Measurements from ENCODE around the gene ACBD7. TPM values are rescaled to one million over a fixed set of nuclear protein-coding genes. Genes with fewer than 3 reads are reported as not detected.

ACBD7 gene
- total RNA-seq, 1 donor from 2014 or later, result 1.6 TPM

DNA sequence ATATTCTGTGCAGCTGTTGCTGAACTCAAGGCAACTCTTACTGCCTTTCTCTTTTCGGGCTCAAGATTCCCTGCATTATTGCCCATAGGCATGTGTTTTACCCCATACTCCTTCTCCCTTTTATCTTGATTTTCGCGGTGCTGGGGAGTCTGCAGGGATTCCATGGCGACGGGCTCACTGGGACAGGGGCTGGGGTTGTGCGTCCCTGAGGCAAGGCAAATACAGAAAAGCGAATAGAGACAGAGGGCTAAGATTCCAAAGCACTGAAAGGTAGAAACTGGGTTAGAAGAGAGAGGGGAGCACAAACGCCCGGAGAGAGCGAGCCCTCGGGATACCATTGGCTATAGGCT is 8.1 kb upstream of the ACBD7 start:
- peak overlapping the region; percentile 92 to 95 (median 92) for H3K4me3 ChIP-seq (ENCODE audit: low read length in 3 of 3)
- H3K27me3 ChIP-seq (ENCODE audit: control insufficient read depth in 3 of 3, insufficient read depth in 3 of 3, low read length in 3 of 3), result no peaks in the 10 kb centered on the region
- no peaks in the 10 kb centered on the region for H3K9me3 ChIP-seq (ENCODE audit: control insufficient read depth in 3 of 3, low read length in 3 of 3)
- H3K4me1 ChIP-seq (ENCODE audit: control insufficient read depth in 3 of 3, insufficient read depth in 3 of 3, low read length in 3 of 3), result peaks cover 14 to 17% (median 17%) of the 10 kb centered on the region in 3 donors
- H3K27ac ChIP-seq (ENCODE audit: low read depth, low read length), result peak overlapping the region; percentile 90
- peaks cover 4 to 6% (median 4%) of the 10 kb centered on the region in 3 donors for H3K36me3 ChIP-seq (ENCODE audit: control insufficient read depth in 3 of 3, insufficient read depth in 3 of 3, low read length in 3 of 3)
- peak overlapping the region; percentile 76 to 94 (median 93) for H3K9ac ChIP-seq (ENCODE audit: low read depth in 1 of 3, low read length in 3 of 3)

DNA sequence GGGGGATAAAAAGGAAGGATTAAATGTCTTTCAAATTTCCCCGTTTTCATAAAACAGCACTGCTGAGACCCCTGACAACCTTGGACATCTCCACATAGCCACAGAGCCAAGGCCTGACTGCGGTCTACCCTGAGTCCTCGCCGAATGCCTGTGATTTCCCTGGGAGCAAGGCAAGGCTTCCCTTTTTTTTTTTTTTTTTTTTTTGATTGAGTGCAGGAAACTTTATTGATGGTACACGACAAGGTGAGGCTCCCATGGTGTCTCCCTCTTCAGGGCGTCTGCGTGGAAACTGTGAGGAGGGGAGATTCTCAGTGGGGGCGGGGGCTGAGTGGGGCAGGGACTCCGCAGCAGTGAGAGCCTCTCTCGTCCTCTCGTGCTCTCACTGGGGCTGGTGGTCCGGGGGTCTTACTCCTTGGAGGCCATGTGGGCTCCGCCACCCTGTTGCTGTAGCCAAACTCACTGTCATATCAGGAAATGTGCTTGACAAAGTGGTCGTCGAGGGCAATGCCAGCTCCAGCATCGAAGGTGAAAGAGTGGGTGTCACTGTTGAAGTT is 4.4 kb upstream of the ACBD7 start:
- H3K4me1 ChIP-seq (ENCODE audit: control insufficient read depth in 3 of 3, insufficient read depth in 3 of 3, low read length in 3 of 3), result peaks cover 10 to 17% (median 12%) of the 10 kb centered on the region in 3 donors
- H3K27ac ChIP-seq (ENCODE audit: low read depth, low read length), result no peak overlapping the region

DNA sequence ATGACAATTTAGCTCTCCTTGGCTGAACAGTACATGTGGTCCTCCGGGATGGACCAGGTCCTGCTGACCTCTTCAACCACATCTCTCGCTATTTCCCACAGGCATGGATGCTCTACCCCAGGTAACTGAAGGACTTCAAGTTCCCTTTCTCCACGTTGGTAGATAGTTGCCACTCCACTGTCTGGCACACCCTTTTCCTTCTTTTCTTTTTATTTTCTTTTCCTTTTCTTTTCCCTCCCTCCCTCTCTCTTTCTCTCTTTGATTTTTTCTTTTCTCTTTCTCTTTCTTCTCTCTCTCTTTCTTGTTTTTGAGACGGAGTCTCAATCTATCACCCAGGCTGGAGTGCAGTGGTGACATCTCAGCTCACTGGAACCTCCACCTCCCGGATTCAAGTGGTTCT is 2.8 kb upstream of the ACBD7 start:
- Histone ChIP-seq H3K9ac (ENCODE audit: low read depth in 1 of 3, low read length in 3 of 3) (no peak overlapping the region), H3K36me3 (ENCODE audit: control insufficient read depth in 3 of 3, insufficient read depth in 3 of 3, low read length in 3 of 3) (no peaks in the 10 kb centered on the region), H3K27me3 (ENCODE audit: control insufficient read depth in 3 of 3, insufficient read depth in 3 of 3, low read length in 3 of 3) (peaks cover 0 to 5% (median 0%) of the 10 kb centered on the region in 3 donors), H3K27ac (ENCODE audit: low read depth, low read length) (no peak overlapping the region), H3K4me1 (ENCODE audit: control insufficient read depth in 3 of 3, insufficient read depth in 3 of 3, low read length in 3 of 3) (peaks cover 2 to 9% (median 6%) of the 10 kb centered on the region in 3 donors), H3K9me3 (ENCODE audit: control insufficient read depth in 3 of 3, low read length in 3 of 3) (no peaks in the 10 kb centered on the region), H3K4me3 (ENCODE audit: low read length in 3 of 3) (no peak overlapping the region)

More for the DNA sequence above, 4.4 kb upstream of the ACBD7 start:
- H3K4me3 ChIP-seq (ENCODE audit: low read length in 3 of 3), result no peak overlapping the region
- H3K27me3 ChIP-seq (ENCODE audit: control insufficient read depth in 3 of 3, insufficient read depth in 3 of 3, low read length in 3 of 3), result peaks cover 0 to 5% (median 0%) of the 10 kb centered on the region in 3 donors
- no peaks in the 10 kb centered on the region for H3K36me3 ChIP-seq (ENCODE audit: control insufficient read depth in 3 of 3, insufficient read depth in 3 of 3, low read length in 3 of 3)
- H3K9me3 ChIP-seq (ENCODE audit: control insufficient read depth in 3 of 3, low read length in 3 of 3), result no peaks in the 10 kb centered on the region
- no peak overlapping the region for H3K9ac ChIP-seq (ENCODE audit: low read depth in 1 of 3, low read length in 3 of 3)

DNA sequence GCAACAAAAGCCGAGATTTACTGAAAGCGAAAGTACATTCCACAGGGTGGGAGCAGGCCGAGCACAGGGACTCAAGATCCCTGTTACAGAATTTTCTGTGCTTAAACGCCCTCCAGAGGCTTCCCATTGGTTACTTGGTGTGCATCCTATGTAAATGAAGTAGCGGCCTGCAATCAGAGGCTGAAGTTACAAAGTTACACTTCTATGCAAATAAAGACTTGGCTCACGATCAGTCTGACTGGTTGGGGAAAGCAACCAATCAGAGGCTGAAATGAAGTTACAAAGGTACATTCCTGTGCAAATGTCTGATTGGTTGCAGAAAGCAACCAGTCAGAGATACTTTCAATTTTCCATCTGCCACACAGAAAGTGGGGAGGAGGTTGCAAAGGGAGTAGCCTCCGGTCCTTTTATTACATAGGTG is 4.1 kb downstream of the ACBD7 start:
- Histone ChIP-seq H3K9me3 (ENCODE audit: control insufficient read depth in 3 of 3, low read length in 3 of 3) (no peaks in the 10 kb centered on the region), H3K4me1 (ENCODE audit: control insufficient read depth in 3 of 3, insufficient read depth in 3 of 3, low read length in 3 of 3) (peaks cover 9 to 21% (median 14%) of the 10 kb centered on the region in 3 donors), H3K36me3 (ENCODE audit: control insufficient read depth in 3 of 3, insufficient read depth in 3 of 3, low read length in 3 of 3) (no peaks in the 10 kb centered on the region), H3K9ac (ENCODE audit: low read depth in 1 of 3, low read length in 3 of 3) (peak overlapping the region; percentile 1 to 66 (median 46)), H3K4me3 (ENCODE audit: low read length in 3 of 3) (peak overlapping the region; percentile 52 to 82 (median 61)), H3K27me3 (ENCODE audit: control insufficient read depth in 3 of 3, insufficient read depth in 3 of 3, low read length in 3 of 3) (no peaks in the 10 kb centered on the region), H3K27ac (ENCODE audit: low read depth, low read length) (no peak overlapping the region)

DNA sequence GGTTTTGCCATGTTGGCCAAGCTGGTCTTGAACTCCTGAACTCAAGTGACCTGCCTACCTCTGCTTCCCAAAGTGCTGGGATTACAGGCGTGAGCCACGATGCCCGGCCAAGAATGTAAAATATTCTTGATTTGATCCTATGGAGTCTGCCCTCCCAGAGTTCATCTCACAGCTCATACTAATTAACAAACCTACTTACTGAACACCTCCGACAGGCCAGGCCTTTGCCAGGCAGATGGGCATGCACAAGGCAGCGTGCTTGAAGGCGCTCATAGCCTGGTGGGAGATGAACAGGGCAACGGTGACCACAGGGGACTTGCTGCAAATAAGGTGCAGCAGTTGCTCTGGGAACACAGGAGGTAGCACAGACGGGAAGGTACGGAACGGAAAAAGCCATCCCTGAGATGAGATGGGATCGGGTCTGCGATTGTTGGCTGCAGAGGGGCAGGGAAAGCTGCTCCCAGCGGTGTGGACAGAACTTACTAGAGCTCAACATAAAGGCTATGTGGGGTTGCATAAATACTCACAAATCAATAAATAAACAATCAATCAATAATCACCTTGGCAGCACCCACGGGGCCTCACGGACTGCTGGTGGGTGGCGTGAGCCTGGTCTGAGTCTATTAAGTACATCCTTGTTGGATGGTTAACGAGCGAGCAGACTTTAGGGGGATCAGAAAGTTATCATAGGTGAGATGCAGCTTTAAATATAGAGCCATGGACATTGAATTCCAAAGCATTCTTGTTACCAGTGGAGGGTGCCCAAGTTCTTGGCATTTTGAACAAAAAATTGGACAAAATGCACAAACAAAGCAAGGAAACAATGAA is 4.7 kb downstream of the ACBD7 start:
- Histone ChIP-seq H3K4me3 (ENCODE audit: low read length in 3 of 3) (peak overlapping the region; percentile 52 to 82 (median 61)), H3K36me3 (ENCODE audit: control insufficient read depth in 3 of 3, insufficient read depth in 3 of 3, low read length in 3 of 3) (no peaks in the 10 kb centered on the region), H3K4me1 (ENCODE audit: control insufficient read depth in 3 of 3, insufficient read depth in 3 of 3, low read length in 3 of 3) (peaks cover 9 to 21% (median 14%) of the 10 kb centered on the region in 3 donors), H3K9me3 (ENCODE audit: control insufficient read depth in 3 of 3, low read length in 3 of 3) (no peaks in the 10 kb centered on the region), H3K27ac (ENCODE audit: low read depth, low read length) (no peak overlapping the region), H3K27me3 (ENCODE audit: control insufficient read depth in 3 of 3, insufficient read depth in 3 of 3, low read length in 3 of 3) (no peaks in the 10 kb centered on the region), H3K9ac (ENCODE audit: low read depth in 1 of 3, low read length in 3 of 3) (peak overlapping the region; percentile 1 to 66 (median 46))

DNA sequence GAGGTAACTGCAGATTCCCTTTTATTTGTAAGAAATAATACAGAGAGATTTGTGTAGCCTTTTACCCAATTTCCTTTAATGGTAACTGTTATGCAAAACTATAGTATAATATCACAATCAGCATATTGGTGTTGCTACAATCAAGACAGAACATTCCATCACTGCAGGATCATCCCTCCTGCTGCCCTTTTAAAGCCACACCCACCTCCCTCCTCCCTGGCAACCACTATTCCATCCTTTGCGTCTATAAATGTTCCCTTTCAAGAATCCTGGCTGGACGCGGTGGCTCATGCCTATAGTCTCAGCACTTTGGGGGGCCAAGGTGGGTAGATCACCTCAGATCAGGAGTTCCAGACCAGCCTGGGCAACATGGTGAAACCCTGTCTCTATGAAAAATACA is 13.2 kb downstream of the ACBD7 start:
- Histone ChIP-seq H3K27ac (ENCODE audit: low read depth, low read length) (no peak overlapping the region), H3K9ac (ENCODE audit: low read depth in 1 of 3, low read length in 3 of 3) (no peak overlapping the region), H3K36me3 (ENCODE audit: control insufficient read depth in 3 of 3, insufficient read depth in 3 of 3, low read length in 3 of 3) (no peaks in the 10 kb centered on the region), H3K4me1 (ENCODE audit: control insufficient read depth in 3 of 3, insufficient read depth in 3 of 3, low read length in 3 of 3) (no peaks in the 10 kb centered on the region), H3K27me3 (ENCODE audit: control insufficient read depth in 3 of 3, insufficient read depth in 3 of 3, low read length in 3 of 3) (peaks cover 0 to 2% (median 0%) of the 10 kb centered on the region in 3 donors), H3K9me3 (ENCODE audit: control insufficient read depth in 3 of 3, low read length in 3 of 3) (no peaks in the 10 kb centered on the region), H3K4me3 (ENCODE audit: low read length in 3 of 3) (no peak overlapping the region)

DNA sequence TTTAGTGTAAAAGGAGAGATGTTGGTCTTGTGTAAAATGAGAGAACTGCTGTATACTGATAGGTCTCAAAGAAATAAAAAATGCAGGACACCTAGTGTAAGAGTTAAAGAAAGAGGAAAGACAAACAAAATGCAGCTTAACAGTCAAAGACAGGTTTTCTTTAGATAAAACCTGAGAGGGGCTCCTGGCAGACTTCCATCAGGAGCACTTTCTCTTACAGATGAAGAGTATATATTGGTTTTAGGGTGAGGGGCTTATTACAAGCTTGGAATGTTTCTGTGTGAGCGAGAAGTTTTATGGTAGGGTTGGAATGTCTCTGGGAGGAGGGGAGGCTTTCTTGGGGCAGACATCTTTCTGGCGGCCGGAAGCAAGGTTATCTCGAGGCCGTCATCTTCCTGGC is 16.2 kb downstream of the ACBD7 start:
- H3K4me1 ChIP-seq (ENCODE audit: control insufficient read depth in 3 of 3, insufficient read depth in 3 of 3, low read length in 3 of 3), result no peaks in the 10 kb centered on the region
- H3K27ac ChIP-seq (ENCODE audit: low read depth, low read length), result no peak overlapping the region
- peaks cover 0 to 2% (median 0%) of the 10 kb centered on the region in 3 donors for H3K27me3 ChIP-seq (ENCODE audit: control insufficient read depth in 3 of 3, insufficient read depth in 3 of 3, low read length in 3 of 3)
- H3K4me3 ChIP-seq (ENCODE audit: low read length in 3 of 3), result no peak overlapping the region
- no peaks in the 10 kb centered on the region for H3K9me3 ChIP-seq (ENCODE audit: control insufficient read depth in 3 of 3, low read length in 3 of 3)
- H3K36me3 ChIP-seq (ENCODE audit: control insufficient read depth in 3 of 3, insufficient read depth in 3 of 3, low read length in 3 of 3), result no peaks in the 10 kb centered on the region
- H3K9ac ChIP-seq (ENCODE audit: low read depth in 1 of 3, low read length in 3 of 3), result no peak overlapping the region

DNA sequence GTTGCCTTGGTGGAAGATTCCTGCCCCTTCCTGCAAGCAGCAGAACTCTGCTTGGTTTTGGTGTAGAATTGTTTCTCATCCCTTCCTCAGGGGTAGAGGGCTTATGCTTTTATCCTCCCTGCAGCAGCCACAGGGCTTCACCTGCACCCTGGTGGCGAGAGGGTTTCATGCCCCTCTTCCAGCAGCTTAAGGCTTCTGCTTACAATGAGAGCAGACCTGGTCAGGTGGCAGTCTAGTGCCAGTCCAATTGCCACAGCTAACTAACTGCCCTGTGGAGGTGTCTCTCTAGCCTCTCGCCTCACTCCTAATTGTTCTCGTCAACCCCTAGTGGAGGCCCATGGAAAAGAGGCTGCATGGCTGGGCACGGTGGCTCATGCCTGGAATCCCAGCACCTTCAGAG is 19.3 kb downstream of the ACBD7 start:
- no peak overlapping the region for H3K4me3 ChIP-seq (ENCODE audit: low read length in 3 of 3)
- no peaks in the 10 kb centered on the region for H3K4me1 ChIP-seq (ENCODE audit: control insufficient read depth in 3 of 3, insufficient read depth in 3 of 3, low read length in 3 of 3)
- H3K9ac ChIP-seq (ENCODE audit: low read depth in 1 of 3, low read length in 3 of 3), result no peak overlapping the region
- H3K36me3 ChIP-seq (ENCODE audit: control insufficient read depth in 3 of 3, insufficient read depth in 3 of 3, low read length in 3 of 3), result no peaks in the 10 kb centered on the region
- H3K27ac ChIP-seq (ENCODE audit: low read depth, low read length), result no peak overlapping the region
- H3K9me3 ChIP-seq (ENCODE audit: control insufficient read depth in 3 of 3, low read length in 3 of 3), result peaks cover 0 to 2% (median 2%) of the 10 kb centered on the region in 3 donors
- peaks cover 0 to 2% (median 0%) of the 10 kb centered on the region in 3 donors for H3K27me3 ChIP-seq (ENCODE audit: control insufficient read depth in 3 of 3, insufficient read depth in 3 of 3, low read length in 3 of 3)

DNA sequence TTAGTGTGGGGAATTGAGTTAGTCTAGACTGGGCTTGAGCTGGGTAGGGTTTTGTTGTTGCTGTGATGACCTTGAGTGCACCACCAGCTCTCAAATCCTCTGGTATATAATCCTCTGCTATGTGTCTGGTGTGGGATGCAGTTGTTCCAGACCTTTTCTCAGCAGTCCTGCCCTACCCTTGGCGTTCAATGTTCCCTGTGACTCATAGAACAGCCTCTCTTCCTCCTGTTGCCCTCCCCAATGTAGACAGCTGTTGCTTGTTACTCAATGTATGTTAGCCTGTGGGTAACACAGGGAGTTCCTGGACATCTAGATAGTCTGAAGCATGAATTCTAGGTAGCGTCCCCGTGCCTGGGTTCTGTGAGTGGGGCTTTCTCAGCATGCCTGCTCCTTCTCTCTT is 19.8 kb downstream of the ACBD7 start:
- Histone ChIP-seq H3K36me3 (ENCODE audit: control insufficient read depth in 3 of 3, insufficient read depth in 3 of 3, low read length in 3 of 3) (no peaks in the 10 kb centered on the region), H3K4me1 (ENCODE audit: control insufficient read depth in 3 of 3, insufficient read depth in 3 of 3, low read length in 3 of 3) (no peaks in the 10 kb centered on the region), H3K9me3 (ENCODE audit: control insufficient read depth in 3 of 3, low read length in 3 of 3) (peaks cover 0 to 2% (median 2%) of the 10 kb centered on the region in 3 donors), H3K27me3 (ENCODE audit: control insufficient read depth in 3 of 3, insufficient read depth in 3 of 3, low read length in 3 of 3) (peaks cover 0 to 2% (median 0%) of the 10 kb centered on the region in 3 donors), H3K9ac (ENCODE audit: low read depth in 1 of 3, low read length in 3 of 3) (no peak overlapping the region), H3K27ac (ENCODE audit: low read depth, low read length) (no peak overlapping the region), H3K4me3 (ENCODE audit: low read length in 3 of 3) (no peak overlapping the region)

DNA sequence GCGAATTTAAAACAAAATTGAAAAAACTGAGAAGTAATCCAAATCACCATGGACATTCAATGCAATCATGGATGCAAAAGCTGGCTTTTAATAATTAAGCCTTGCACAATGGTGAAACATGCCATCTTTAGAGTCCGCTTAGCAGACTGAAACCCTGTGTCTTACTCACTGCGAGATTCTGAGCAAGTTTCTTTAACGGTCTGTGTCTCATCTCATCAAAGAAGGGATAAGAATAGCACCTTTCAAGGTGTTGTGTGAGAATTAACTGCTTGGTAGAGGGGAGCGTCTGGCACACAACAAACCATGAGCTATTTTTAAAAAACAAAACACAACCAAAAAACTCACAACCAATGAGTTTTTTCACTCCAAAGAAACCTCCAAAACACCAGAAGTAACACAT is 21.4 kb downstream of the ACBD7 start:
- Histone ChIP-seq H3K4me3 (ENCODE audit: low read length in 3 of 3) (no peak overlapping the region), H3K27me3 (ENCODE audit: control insufficient read depth in 3 of 3, insufficient read depth in 3 of 3, low read length in 3 of 3) (peaks cover 0 to 2% (median 0%) of the 10 kb centered on the region in 3 donors), H3K4me1 (ENCODE audit: control insufficient read depth in 3 of 3, insufficient read depth in 3 of 3, low read length in 3 of 3) (no peaks in the 10 kb centered on the region), H3K27ac (ENCODE audit: low read depth, low read length) (no peak overlapping the region), H3K9me3 (ENCODE audit: control insufficient read depth in 3 of 3, low read length in 3 of 3) (peaks cover 0 to 2% (median 2%) of the 10 kb centered on the region in 3 donors), H3K36me3 (ENCODE audit: control insufficient read depth in 3 of 3, insufficient read depth in 3 of 3, low read length in 3 of 3) (no peaks in the 10 kb centered on the region), H3K9ac (ENCODE audit: low read depth in 1 of 3, low read length in 3 of 3) (no peak overlapping the region)

All from skeletal muscle tissue (tissue), 4 donors.